GM12878 (cell line): Measurements from ENCODE around the gene STON2. TPM values are rescaled to one million over a fixed set of nuclear protein-coding genes. Genes with fewer than 3 reads are reported as not detected.

Experiments
- ATAC-seq: fragments of 200-7000 bp; cut with Tn5 transposase; 3 replicates; pipeline ENCODE4 v1.9.1; 2020; ENCODE audit warnings: mild to moderate bottlenecking, moderate library complexity
- BruUV-seq: library from RNA; stranded (reverse); fragments of 400-500 nt; replicated peaks from 2 replicates; lab custom pipeline; 2021; lab: Mats Ljungman, UMichigan
- CTCF ChIA-PET: fragments of 300-600 bp; sonication (Branson Sonifier 250); formaldehyde crosslinking; extraction: SDS; loops from one replicate; lab custom pipeline; 2021; ENCODE audit warnings: inconsistent platforms; lab: Yijun Ruan, JAX
- POLR2A ChIA-PET: fragments of 350-600 bp; formaldehyde crosslinking; extraction: SDS; loops from one replicate; lab custom pipeline; 2021; ENCODE audit warnings: inconsistent platforms; lab: Charles Lee
- RAD21 ChIA-PET: fragments of 300-600 bp; sonication (Branson Sonifier 250); formaldehyde crosslinking; loops from one replicate; lab custom pipeline; 2023; ENCODE audit warnings: antibody characterized with exemption; ENCODE audit not compliant: unreplicated experiment; lab: Charles Lee
- SMC1A ChIA-PET: fragments of 300-600 bp; sonication (Branson Sonifier 250); formaldehyde crosslinking; loops from one replicate; lab custom pipeline; 2023; ENCODE audit not compliant: unreplicated experiment, uncharacterized antibody; lab: Charles Lee
- DNase-seq: peaks from one replicate; pipeline ENCODE4 v3.0.0-alpha.2; 2011; ENCODE audit warnings: low read depth, low spot score
- FAIRE-seq: peaks from 3 replicates; lab custom pipeline; 2011; peaks lifted over from hg19 to GRCh38; lab: Jason Lieb, UNC
- H2AFZ ChIP-seq: 2 replicates; pipeline ENCODE4 v1.6.0; 2011; ENCODE audit warnings: low read depth, low read length, control low read depth; ENCODE audit not compliant: control insufficient read depth
- H3K27ac ChIP-seq: 2 replicates; pipeline ENCODE4 v1.5.1; 2011; ENCODE audit warnings: control low read depth; ENCODE audit not compliant: control insufficient read depth, insufficient read depth
- H3K27me3 ChIP-seq, 2 experiments: replicated peaks in 1 of 2; 2 replicates each; pipeline versions ENCODE4 v1.6.0 to v1.6.1; 2011; ENCODE audit warnings: low read length in 1 of 2; ENCODE audit not compliant: control insufficient read depth in 2 of 2, insufficient read depth in 2 of 2
- H3K36me3 ChIP-seq, 2 experiments: 2 replicates each; pipeline ENCODE4 v1.5.1; 2011; ENCODE audit warnings: low read length in 1 of 2; ENCODE audit not compliant: control insufficient read depth in 2 of 2, insufficient read depth in 2 of 2
- H3K4me1 ChIP-seq: 2 replicates; pipeline ENCODE4 v1.6.1; 2011; ENCODE audit warnings: mild to moderate bottlenecking, low read length, moderate library complexity, mixed read lengths; ENCODE audit not compliant: control insufficient read depth, insufficient read depth
- H3K4me2 ChIP-seq: 2 replicates; pipeline ENCODE4 v1.6.0; 2011; ENCODE audit warnings: control low read depth; ENCODE audit not compliant: control insufficient read depth, insufficient read depth
- H3K4me3 ChIP-seq: fragments of 200-600 bp; sonication (generic); 2 replicates; pipeline ENCODE4 v1.5.1; 2016
- H3K79me2 ChIP-seq: 2 replicates; pipeline ENCODE4 v1.6.0; 2011; ENCODE audit warnings: low read length; ENCODE audit not compliant: control insufficient read depth, insufficient read depth
- H3K9ac ChIP-seq: 2 replicates; pipeline ENCODE4 v1.8.0; 2011; ENCODE audit warnings: low read length, control low read depth, mixed read lengths; ENCODE audit not compliant: control insufficient read depth, insufficient read depth
- H3K9me3 ChIP-seq: replicated peaks from 3 replicates; pipeline ENCODE4 v1.5.1; 2011; ENCODE audit warnings: mild to moderate bottlenecking, low read length; ENCODE audit not compliant: control insufficient read depth, insufficient read depth
- H4K20me1 ChIP-seq: 2 replicates; pipeline ENCODE4 v1.6.0; 2011; ENCODE audit not compliant: control insufficient read depth, insufficient read depth
- RB1 ChIP-seq: fragments of 450-650 bp; formaldehyde crosslinking; IDR thresholded peaks from 2 replicates; pipeline ENCODE4 v1.6.1; 2017; ENCODE audit warnings: mild to moderate bottlenecking, borderline replicate concordance
- RUNX3 ChIP-seq: IDR thresholded peaks from 2 replicates; pipeline ENCODE4 v1.6.1; 2012; ENCODE audit warnings: low read length, inconsistent platforms
- SMC3 ChIP-seq: IDR thresholded peaks from 2 replicates; pipeline ENCODE4 v1.6.1; 2011; ENCODE audit warnings: low read length, improper control_type of control experiment, borderline replicate concordance
- WGBS: methylation state at CpG from one replicate; pipeline ENCODE4 v1.1.6; 2016; ENCODE audit warnings: low lambda C conversion rate; ENCODE audit not compliant: insufficient replicate concordance, insufficient coverage; ENCODE audit errors: missing lambda C conversion rate; 5-methylcytosine and 5-hydroxymethylcytosine counted together
- in situ Hi-C: fragments of 300-500 bp; cut with MboI; formaldehyde crosslinking; loops from 9 replicates; pipeline ENCODE4 v1.14.3; 2018; ENCODE audit warnings: mixed read lengths
- intact Hi-C: fragments of 100-400 bp; cut with micrococcal nuclease; formaldehyde crosslinking; loops from one replicate; pipeline ENCODE4 v1.14.2; 2022; ENCODE audit not compliant: unreplicated experiment
- polyA plus RNA-seq, 11 experiments: library from polyadenylated mRNA; depleted of rRNA in 4 of 11; unstranded in 6 of 11; stranded (reverse) in 5 of 11; fragments of >200 nt; fragmentation: Nextera tagmentation in 4 of 11; fragmentation: Illumina TruSeq in 1 of 11; extraction: Ambion mirVana in 4 of 11; extraction: Trizol in 1 of 11; gene quantifications; 1 replicate in 1 of 11; 2 replicates in 10 of 11; pipeline versions ENCODE4 v1.2.1 to v1.2.3, GENCODE V29; 2011 to 2016; ENCODE audit warnings: inconsistent platforms in 2 of 11, missing spikeins in 2 of 11, low read depth in 1 of 11
- total RNA-seq, 4 experiments: library from RNA; depleted of rRNA in 3 of 4; stranded (reverse); fragments of >200 nt in 3 of 4; fragmentation: Illumina TruSeq in 1 of 4; extraction: Trizol in 1 of 4; gene quantifications; 2 replicates each; pipeline versions ENCODE4 v1.2.1 to v1.2.3, GENCODE V29; 2013 to 2021

STON2 gene
- total and polyA plus RNA-seq, 10 of the 15 experiments (the other 5 are each of a cell fraction or from before 2014, with no cell fraction given), result 0.03 to 0.13 (median 0.03) TPM; not detected in 7

DNA sequence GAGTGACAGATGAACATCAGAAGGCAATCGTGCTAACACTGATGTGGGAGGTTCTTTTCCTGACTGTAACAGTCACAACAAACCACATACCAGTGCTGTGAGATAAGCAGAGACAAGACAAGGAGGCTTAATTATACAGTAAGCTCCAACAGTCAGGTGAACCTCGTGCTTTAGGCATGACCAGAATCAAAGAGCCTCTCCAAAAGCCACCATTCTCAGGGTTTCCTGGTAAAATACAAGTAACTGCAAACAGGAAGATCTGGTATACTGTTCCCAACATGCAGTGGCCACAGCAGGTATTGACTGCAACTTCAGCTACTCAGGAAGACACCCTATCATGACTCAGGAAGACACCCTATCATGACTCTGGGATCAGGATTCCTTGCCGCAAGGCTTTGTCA lies 132.1 kb downstream of the STON2 start:
- WGBS, result 33% methylated on average over 3 of the region's 3 CpGs
- Histone ChIP-seq H4K20me1 (no peaks in the 10 kb centered on the region), H3K79me2 (no peaks in the 10 kb centered on the region), H3K4me3 (no peak overlapping the region), H3K36me3 (no peaks in the 10 kb centered on the region), H3K27ac (no peak overlapping the region), H3K4me2 (no peak overlapping the region), H2AFZ (no peak overlapping the region), H3K9ac (no peak overlapping the region), H3K27me3 (no peaks in the 10 kb centered on the region; a peak in 1 of 4 replicates), H3K9me3 (no peaks in the 10 kb centered on the region), H3K4me1 (no peaks in the 10 kb centered on the region)
- 0 out of 2 replicates have a peak, but pooled peaks have one; percentile 4 for TF ChIP-seq RUNX3
- TF ChIP-seq SMC3, result no peak
- in situ Hi-C loops (no loop called here), intact Hi-C loops (no loop called here)
- DNase-seq (no peak), FAIRE-seq (no peak), ATAC-seq (peak; percentile 46; the same call in 2 of the 3 replicates)
- SMC1A ChIA-PET, result interaction anchor here (0.9 to 7.5 kb wide), 3 partner anchors 186 to 266 kb away, joined by 3 to 110 read pairs (median 47); partner anchors contain the start of gene SEL1L
- RAD21 ChIA-PET, result interaction anchor here (1.2 to 8.6 kb wide), 4 partner anchors 185 to 198 kb away, joined by 3 to 79 read pairs (median 26); no protein-coding TSS in a partner anchor
- BruUV-seq, result no TSS peak
- CTCF ChIA-PET, result interaction anchor here (1.0 to 12.5 kb wide), 7 partner anchors 8 to 202 kb away, joined by 3 to 195 read pairs (median 9); no protein-coding TSS in a partner anchor
- POLR2A ChIA-PET, result no interaction called here

DNA sequence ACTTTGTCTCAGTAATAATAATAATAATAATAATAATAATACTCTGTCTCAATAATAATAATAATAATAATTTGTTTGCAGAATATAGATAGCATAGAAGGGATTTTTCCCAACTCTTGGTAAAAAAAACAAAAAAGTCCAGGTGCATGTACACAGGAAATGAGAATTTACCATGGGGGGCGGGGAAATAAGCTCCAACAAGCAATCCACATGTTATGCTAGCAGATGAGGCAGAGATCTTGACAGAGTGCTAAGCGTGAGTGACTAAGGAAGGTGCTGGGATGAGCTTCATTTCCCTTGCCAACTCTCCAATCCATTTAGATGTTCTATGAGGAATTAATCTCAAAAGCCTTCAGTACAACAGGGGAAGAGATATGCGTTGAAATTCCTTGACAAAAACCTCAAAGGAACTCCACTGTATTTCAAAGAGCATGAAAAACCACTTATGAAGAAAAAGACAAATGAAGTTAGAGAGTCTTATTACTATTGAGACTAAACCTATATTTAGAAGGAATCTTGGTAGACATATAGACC lies 134.4 kb downstream of the STON2 start:
- Histone ChIP-seq H3K4me1 (no peaks in the 10 kb centered on the region), H3K36me3 (no peaks in the 10 kb centered on the region), H3K27ac (no peak overlapping the region), H3K9ac (no peak overlapping the region), H2AFZ (no peak overlapping the region), H3K4me3 (no peak overlapping the region), H4K20me1 (no peaks in the 10 kb centered on the region), H3K79me2 (no peaks in the 10 kb centered on the region), H3K9me3 (no peaks in the 10 kb centered on the region), H3K4me2 (no peak overlapping the region), H3K27me3 (no peaks in the 10 kb centered on the region; a peak in 1 of 4 replicates)
- BruUV-seq, result no TSS peak
- ChIA-PET RAD21 (interaction anchor here (7.5 to 8.6 kb wide), 2 partner anchors 187 to 199 kb away, joined by 48 to 79 read pairs; no protein-coding TSS in a partner anchor), SMC1A (interaction anchor here (1.6 to 7.5 kb wide), 3 partner anchors 11 to 199 kb away, joined by 3 to 110 read pairs (median 47); no protein-coding TSS in a partner anchor), POLR2A (no interaction called here), CTCF (interaction anchor here (1.8 to 12.5 kb wide), 2 partner anchors 188 to 199 kb away, joined by 11 to 195 read pairs; no protein-coding TSS in a partner anchor)
- no peak for TF ChIP-seq RB1
- ATAC-seq (no peak), FAIRE-seq (no peak), DNase-seq (no peak)
- WGBS, result 64% methylated on average over 3 of the region's 3 CpGs
- intact Hi-C loops (no loop called here), in situ Hi-C loops (no loop called here)
